HepG2 (cell line): Measurements from ENCODE around the gene PDCD2L. TPM values are rescaled to one million over a fixed set of nuclear protein-coding genes. Genes with fewer than 3 reads are reported as not detected.

Source experiments
- ARID2 ChIP-seq: sonication (generic); formaldehyde crosslinking; IDR thresholded peaks from 2 replicates; pipeline ENCODE4 v1.8.1; 2022; ENCODE audit warnings: mild to moderate bottlenecking, missing genetic modification reagents, borderline replicate concordance
- BCL6 ChIP-seq: IDR thresholded peaks from 2 replicates; pipeline ENCODE4 v1.6.1; 2016; ENCODE audit warnings: missing genetic modification reagents, missing compliant biosample characterization
- DDIT3 ChIP-seq: sonication (generic); formaldehyde crosslinking; IDR thresholded peaks from 2 replicates; pipeline ENCODE4 v1.4.0; 2020; ENCODE audit warnings: mild to moderate bottlenecking, missing genetic modification reagents
- DMTF1 ChIP-seq: sonication (generic); formaldehyde crosslinking; IDR thresholded peaks from 2 replicates; pipeline ENCODE4 v1.4.0; 2020; ENCODE audit warnings: mild to moderate bottlenecking, missing genetic modification reagents
- HBP1 ChIP-seq: IDR thresholded peaks from 2 replicates; pipeline ENCODE4 v1.6.1; 2016; ENCODE audit warnings: low read depth, control low read depth
- POGK ChIP-seq: sonication (generic); formaldehyde crosslinking; conservative IDR thresholded peaks from 2 replicates; pipeline ENCODE4 v1.8.0; 2022; ENCODE audit warnings: mild to moderate bottlenecking, moderate library complexity, missing genetic modification reagents
- SP5 ChIP-seq: IDR thresholded peaks from 2 replicates; pipeline ENCODE4 v1.6.1; 2016; ENCODE audit warnings: low read depth, borderline replicate concordance
- ZHX2 ChIP-seq, 2 experiments: sonication (generic) in 1 of 2; formaldehyde crosslinking in 1 of 2; IDR thresholded peaks; 2 replicates each; pipeline versions ENCODE4 v1.6.1 to v1.9.0; 2014 to 2022; ENCODE audit warnings: antibody characterized with exemption in 1 of 2, borderline replicate concordance in 1 of 2, inconsistent platforms in 1 of 2, low read depth in 1 of 2, missing genetic modification reagents in 1 of 2
- ZNF10 ChIP-seq: sonication (generic); formaldehyde crosslinking; IDR thresholded peaks from 2 replicates; pipeline ENCODE4 v1.4.0; 2020; ENCODE audit warnings: mild to moderate bottlenecking, low read depth, missing genetic modification reagents, borderline replicate concordance
- ZNF326 ChIP-seq: sonication (generic); formaldehyde crosslinking; IDR thresholded peaks from 2 replicates; pipeline ENCODE4 v1.4.0; 2020; ENCODE audit warnings: missing genetic modification reagents, borderline replicate concordance
- ZNF543 ChIP-seq: sonication (generic); formaldehyde crosslinking; IDR thresholded peaks from 2 replicates; pipeline ENCODE4 v1.4.0; 2020; ENCODE audit warnings: mild to moderate bottlenecking, missing genetic modification reagents
- polyA plus RNA-seq, 8 experiments: library from polyadenylated mRNA; depleted of rRNA in 3 of 8; stranded (reverse) in 7 of 8; unstranded in 1 of 8; fragments of >200 nt; fragmentation: Illumina TruSeq in 4 of 8; extraction: Trizol in 4 of 8; gene quantifications; 2 replicates each; pipeline versions ENCODE4 v1.2.1 to v1.2.3, GENCODE V29; 2011 to 2016; ENCODE audit warnings: low read depth in 4 of 8, missing spikeins in 1 of 8, mixed read lengths in 1 of 8; ENCODE audit not compliant: insufficient read depth in 1 of 8
- total RNA-seq, 5 experiments: library from RNA; depleted of rRNA; stranded (reverse); fragments of >200 nt; fragmentation: Illumina TruSeq; extraction: Trizol; gene quantifications; 2 replicates each; pipeline ENCODE4 v1.2.3, GENCODE V29; 2016; ENCODE audit warnings: low read depth in 1 of 5
- TF ChIP-seq, protein P1 (sequence below): sonication (generic); formaldehyde crosslinking; IDR thresholded peaks from 2 replicates; pipeline ENCODE4 v1.4.0; 2020; ENCODE audit warnings: mild to moderate bottlenecking, missing genetic modification reagents, borderline replicate concordance

The PDCD2L gene
- total and polyA plus RNA-seq, 2 of the 13 experiments (the other 11 are each of a cell fraction or from before 2014, with no cell fraction given): 29.3 to 35.2 TPM

- TF ChIP-seq ZHX2 (IDR thresholded peaks at IDR 0.05; ENCODE audit: low read depth): peak; percentile 15; the same call in 1 of the 2 replicates
- TF ChIP-seq ZHX2 (CRISPR knock-in tag; IDR thresholded peaks at IDR 0.05; ENCODE audit: borderline replicate concordance): 0 out of 2 replicates have a peak, but pooled peaks have one; percentile 37
- no peak for TF ChIP-seq ARID2 (CRISPR knock-in tag)
- TF ChIP-seq BCL6 (CRISPR knock-in tag): peak; percentile 27; the same call in 1 of the 2 replicates
- TF ChIP-seq, protein P1, sequence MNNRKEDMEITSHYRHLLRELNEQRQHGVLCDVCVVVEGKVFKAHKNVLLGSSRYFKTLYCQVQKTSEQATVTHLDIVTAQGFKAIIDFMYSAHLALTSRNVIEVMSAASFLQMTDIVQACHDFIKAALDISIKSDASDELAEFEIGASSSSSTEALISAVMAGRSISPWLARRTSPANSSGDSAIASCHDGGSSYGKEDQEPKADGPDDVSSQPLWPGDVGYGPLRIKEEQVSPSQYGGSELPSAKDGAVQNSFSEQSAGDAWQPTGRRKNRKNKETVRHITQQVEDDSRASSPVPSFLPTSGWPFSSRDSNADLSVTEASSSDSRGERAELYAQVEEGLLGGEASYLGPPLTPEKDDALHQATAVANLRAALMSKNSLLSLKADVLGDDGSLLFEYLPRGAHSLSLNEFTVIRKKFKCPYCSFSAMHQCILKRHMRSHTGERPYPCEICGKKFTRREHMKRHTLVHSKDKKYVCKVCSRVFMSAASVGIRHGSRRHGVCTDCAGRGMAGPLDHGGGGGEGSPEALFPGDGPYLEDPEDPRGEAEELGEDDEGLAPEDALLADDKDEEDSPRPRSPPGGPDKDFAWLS (CRISPR knock-in tag): 0 out of 2 replicates have a peak, but pooled peaks have one; percentile 22
- TF ChIP-seq SP5 (CRISPR knock-in tag): peak; percentile 36; the same call in 1 of the 2 replicates
- no peak for TF ChIP-seq ZNF326 (CRISPR knock-in tag)
- TF ChIP-seq DDIT3: no peak
- no peak for TF ChIP-seq ZNF10 (CRISPR knock-in tag)
- no peak for TF ChIP-seq POGK (CRISPR knock-in tag)
- TF ChIP-seq ZNF543 (CRISPR knock-in tag): peak; percentile 71
- TF ChIP-seq HBP1 (CRISPR knock-in tag): peak; percentile 64; the same call in 1 of the 2 replicates
- no peak for TF ChIP-seq DMTF1 (CRISPR knock-in tag)
Measured at GRCh38 chr19:34404109-34404909, at the start of gene PDCD2L (continued).
